Effector memory CD4-positive, alpha-beta T cell (primary cell): Measurements from ENCODE around the gene PISD.
A peak's percentile ranks its signal among the peaks of the same experiment; 100 is the strongest.
"Not testable (repeated sequence)": the region's sequence is repeated elsewhere in the genome, so short reads cannot be mapped to it uniquely, and the experiment has no call there.

Source experiments
- DNase-seq, 3 donors: peaks; one replicate each; pipeline ENCODE4 v3.0.0-alpha.2; 2020
- H3K27ac ChIP-seq: 2 replicates; pipeline ENCODE4 v1.7.0; 2013; ENCODE audit warnings: mild to moderate bottlenecking, low read length, moderate library complexity; ENCODE audit not compliant: insufficient read depth, poor library complexity, severe bottlenecking
- H3K27me3 ChIP-seq: replicated peaks from 2 replicates; pipeline ENCODE4 v1.7.0; 2013; ENCODE audit warnings: mild to moderate bottlenecking, low read length; ENCODE audit not compliant: insufficient read depth, control insufficient read depth, poor library complexity, severe bottlenecking
- H3K36me3 ChIP-seq: 2 replicates; pipeline ENCODE4 v1.7.0; 2013; ENCODE audit warnings: mild to moderate bottlenecking, low read length, moderate library complexity; ENCODE audit not compliant: control insufficient read depth, insufficient read depth
- H3K4me1 ChIP-seq: 2 replicates; pipeline ENCODE4 v1.7.0; 2013; ENCODE audit warnings: low read length, mild to moderate bottlenecking; ENCODE audit not compliant: control insufficient read depth, insufficient read depth, poor library complexity, severe bottlenecking
- H3K4me3 ChIP-seq: 2 replicates; pipeline ENCODE4 v1.7.0; 2013; ENCODE audit warnings: low read length, low read depth, mild to moderate bottlenecking; ENCODE audit not compliant: insufficient read depth, poor library complexity, severe bottlenecking
- H3K9me3 ChIP-seq: 2 replicates; pipeline ENCODE4 v1.7.0; 2013; ENCODE audit warnings: mild to moderate bottlenecking, low read length, moderate library complexity; ENCODE audit not compliant: control insufficient read depth
- total RNA-seq, 3 donors: gene quantifications; one replicate each; lab custom pipeline; 2026; lab: John Stamatoyannopoulos, UW

PISD gene
- total RNA-seq: 20.2 to 32.1 (median 29.1) reads per million in 3 donors

DNA sequence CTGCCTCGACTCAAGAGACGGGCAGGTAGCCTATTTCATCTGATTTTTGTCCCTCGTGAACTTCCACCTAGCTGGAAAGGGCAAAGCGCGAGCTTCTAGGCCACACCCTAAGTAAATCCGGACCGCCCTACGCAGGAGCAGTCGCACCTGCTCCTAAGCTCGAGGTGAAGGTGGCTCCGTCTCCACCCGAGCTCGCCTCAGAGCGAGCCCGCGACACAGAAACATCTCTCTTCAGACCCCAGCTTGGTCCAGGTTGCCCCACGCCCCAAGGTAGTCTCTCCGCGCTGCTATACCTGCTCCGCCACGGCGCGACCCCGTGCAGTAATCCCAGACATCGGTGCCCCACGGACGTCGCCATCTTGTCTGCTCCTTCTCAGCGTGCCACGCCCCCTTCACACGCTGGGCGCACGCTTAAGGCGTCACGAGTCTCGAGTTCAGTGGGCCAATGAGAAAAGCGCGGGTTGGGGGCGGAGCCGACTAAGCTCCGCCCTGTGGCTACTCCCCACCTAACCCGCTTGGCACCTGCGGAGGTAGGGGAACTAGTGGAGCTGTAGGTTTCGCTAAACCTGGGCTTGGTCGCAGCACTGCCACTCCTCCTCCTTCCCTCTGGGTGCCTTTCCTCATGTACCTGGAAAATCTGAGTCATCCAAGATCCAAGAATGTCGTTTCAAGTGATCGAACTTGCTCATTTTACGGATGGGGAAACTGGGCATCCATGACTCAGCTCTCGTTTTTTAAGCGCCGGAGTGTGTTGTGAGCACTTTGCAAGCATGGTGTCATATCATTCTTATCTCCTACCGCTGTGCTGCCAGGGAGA lies at the start of gene PISD:
TSS of gene PISD (minus strand) at position 365 of the 817 bp plus-strand sequence. CDS start at position 358, 7 bp downstream.
- peak within 1 kb of the TSS; percentile 97 for H3K4me3 ChIP-seq
- peak; percentile 91 to 95 (median 94) for DNase-seq
- no peaks in the 10 kb centered on the region for H3K9me3 ChIP-seq
- peaks cover 9% of the 10 kb centered on the region for H3K4me1 ChIP-seq
- H3K27ac ChIP-seq: peak within 1 kb of the TSS; percentile 73
- H3K36me3 ChIP-seq: no peaks in the 10 kb centered on the region
- no peaks in the 10 kb centered on the region for H3K27me3 ChIP-seq

DNA sequence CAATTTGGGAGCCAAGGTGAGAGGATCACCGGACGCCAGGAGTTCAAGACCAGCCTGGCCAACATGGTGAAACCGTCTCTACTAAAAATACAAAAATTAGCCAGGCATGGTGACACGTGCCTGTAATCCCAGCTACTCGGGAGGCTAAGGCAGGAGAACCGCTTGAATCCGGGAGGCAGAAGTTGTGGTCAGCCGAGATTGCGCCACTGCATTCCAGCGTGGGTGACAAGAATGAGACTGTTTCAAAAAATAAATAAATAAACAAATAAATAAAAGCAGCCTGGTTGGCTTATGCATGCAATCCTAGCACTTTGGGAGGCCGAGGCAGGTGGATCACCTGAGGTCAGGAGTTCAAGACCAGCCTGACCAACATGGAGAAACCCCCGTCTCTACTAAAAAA lies 49.2 kb upstream of the PISD start:
- H3K27ac ChIP-seq, DNase-seq: not testable (repeated sequence)

DNA sequence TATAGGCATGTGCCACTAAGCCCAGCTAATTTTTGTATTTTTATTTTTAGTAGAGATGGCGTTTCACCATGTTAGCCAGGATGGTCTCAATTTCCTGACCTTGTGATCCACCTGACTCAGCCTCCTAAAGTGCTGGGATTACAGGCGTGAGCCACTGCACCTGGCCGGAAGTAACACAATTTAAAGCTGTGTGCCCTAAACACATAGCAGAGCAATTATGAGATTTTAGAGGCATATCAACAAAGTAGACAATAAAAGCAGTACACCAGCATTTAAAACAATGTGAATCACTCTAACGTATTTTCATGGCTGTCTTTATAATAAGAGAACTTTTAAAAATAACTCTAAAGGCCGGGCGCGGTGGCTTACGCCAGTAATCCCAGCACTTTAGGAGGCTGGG lies 45.5 kb upstream of the PISD start:
- peaks cover 22% of the 10 kb centered on the region for H3K36me3 ChIP-seq
- no peak overlapping the region for H3K27ac ChIP-seq
- H3K4me1 ChIP-seq: no peaks in the 10 kb centered on the region
- H3K27me3 ChIP-seq: no peaks in the 10 kb centered on the region
- no peaks in the 10 kb centered on the region for H3K9me3 ChIP-seq
- no peak overlapping the region for H3K4me3 ChIP-seq
- no peak for DNase-seq

More for the DNA sequence above, 49.2 kb upstream of the PISD start:
- not testable (repeated sequence) for H3K4me3 ChIP-seq, H3K4me1 ChIP-seq, H3K9me3 ChIP-seq, H3K27me3 ChIP-seq
- peaks cover 39% of the 10 kb centered on the region for H3K36me3 ChIP-seq

DNA sequence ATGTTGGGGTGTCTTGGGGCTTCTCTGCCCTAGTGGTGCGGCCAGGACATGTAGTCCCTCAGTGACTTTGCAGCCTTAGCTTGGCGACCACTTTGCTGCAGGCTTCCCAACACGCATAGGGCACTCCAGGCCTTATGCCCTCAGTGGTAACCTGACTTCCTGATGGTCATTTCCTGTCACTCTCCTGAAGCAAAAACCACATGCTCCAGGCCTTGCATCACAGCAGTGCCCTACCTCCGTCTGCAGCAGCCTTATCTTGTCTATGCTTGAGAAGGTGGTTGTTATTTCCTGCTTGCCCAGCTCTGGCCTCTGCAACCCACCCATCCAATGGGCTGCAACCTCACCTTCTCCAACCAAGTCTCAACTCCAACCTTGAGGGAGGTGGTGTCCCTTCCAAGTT lies 33.4 kb upstream of the PISD start:
- Histone ChIP-seq H3K4me3 (no peak overlapping the region), H3K36me3 (peaks cover 31% of the 10 kb centered on the region), H3K4me1 (no peaks in the 10 kb centered on the region), H3K27me3 (no peaks in the 10 kb centered on the region), H3K27ac (no peak overlapping the region), H3K9me3 (no peaks in the 10 kb centered on the region)
- DNase-seq: no peak

DNA sequence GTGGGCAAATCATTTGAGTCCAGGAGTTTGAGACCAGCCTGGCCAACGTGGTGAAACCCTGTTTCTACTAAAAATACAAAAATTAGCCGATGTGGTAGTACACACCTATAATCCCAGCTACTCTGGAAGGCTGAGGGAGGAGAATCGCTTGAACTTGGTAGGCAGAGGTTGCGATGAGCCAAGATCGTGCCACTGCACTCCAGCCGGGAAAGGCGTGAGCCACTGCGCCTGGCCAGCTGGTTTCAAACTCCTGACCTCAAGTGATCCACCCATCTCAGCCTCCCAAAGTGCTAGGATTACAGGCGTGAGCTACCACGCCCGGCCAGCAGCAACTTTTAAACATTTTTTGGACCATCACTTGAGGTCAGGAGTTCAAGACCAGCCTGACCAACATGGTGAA lies 32.0 kb upstream of the PISD start:
- H3K27me3 ChIP-seq, DNase-seq, H3K9me3 ChIP-seq, H3K4me3 ChIP-seq, H3K27ac ChIP-seq, H3K4me1 ChIP-seq: not testable (repeated sequence)
- H3K36me3 ChIP-seq: peaks cover 27% of the 10 kb centered on the region

DNA sequence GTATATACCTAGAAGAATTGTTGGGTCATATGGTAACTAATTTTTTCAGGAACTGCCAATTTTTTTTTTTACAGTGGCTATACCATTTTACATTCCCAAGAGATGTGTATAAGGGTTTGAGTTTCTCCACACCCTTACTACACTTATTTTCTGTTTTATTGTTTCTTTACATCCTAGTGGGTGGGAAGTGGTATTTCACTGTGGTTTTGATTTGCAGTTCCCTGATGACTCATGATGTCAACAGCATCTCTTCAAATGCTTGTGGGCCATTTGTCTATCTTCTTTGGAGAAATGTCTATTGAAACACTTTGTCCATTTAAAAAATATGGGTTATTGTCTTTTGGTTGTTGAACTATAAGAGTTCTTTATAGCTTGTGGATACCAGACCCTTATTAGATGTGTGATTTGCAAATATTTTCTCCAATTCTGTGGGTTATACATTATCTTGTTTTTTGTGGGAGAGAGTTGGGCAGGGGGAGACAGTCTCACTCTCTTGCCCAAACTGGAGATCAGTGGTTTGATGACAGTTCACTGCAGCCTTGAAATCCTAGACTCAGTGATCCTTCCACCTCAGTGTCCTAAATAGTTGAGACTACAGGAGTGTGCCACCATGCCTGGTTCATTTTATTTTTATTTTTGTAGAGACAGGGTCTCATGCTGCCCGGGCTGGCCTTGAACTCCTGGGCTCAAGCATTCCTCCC lies 30.3 kb upstream of the PISD start:
- Histone ChIP-seq H3K4me1 (no peaks in the 10 kb centered on the region), H3K9me3 (no peaks in the 10 kb centered on the region), H3K4me3 (no peak overlapping the region), H3K27ac (no peak overlapping the region), H3K36me3 (peaks cover 26% of the 10 kb centered on the region), H3K27me3 (no peaks in the 10 kb centered on the region)
- no peak for DNase-seq

DNA sequence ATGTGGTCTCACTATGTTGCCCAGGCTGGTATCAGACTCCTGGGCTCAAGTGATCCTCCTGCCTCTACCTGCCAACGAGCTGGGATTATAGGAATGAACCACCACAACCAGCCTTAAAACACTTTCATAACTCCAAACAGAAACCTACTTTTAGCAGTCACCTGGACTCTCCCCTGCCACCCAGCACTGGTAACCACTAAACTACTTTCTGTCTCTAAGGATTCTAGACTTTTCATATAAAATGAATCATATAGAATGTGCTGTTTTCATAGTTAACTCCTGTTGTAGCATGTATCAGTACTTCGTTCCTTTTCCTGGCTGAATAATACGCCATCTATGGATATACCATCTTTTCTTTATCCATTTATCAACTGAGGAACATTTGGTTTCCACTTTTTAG lies 29.4 kb upstream of the PISD start:
- no peaks in the 10 kb centered on the region for H3K4me1 ChIP-seq
- H3K27me3 ChIP-seq: no peaks in the 10 kb centered on the region
- peaks cover 23% of the 10 kb centered on the region for H3K36me3 ChIP-seq
- no peak overlapping the region for H3K27ac ChIP-seq
- H3K9me3 ChIP-seq: no peaks in the 10 kb centered on the region
- no peak overlapping the region for H3K4me3 ChIP-seq
- DNase-seq: no peak

DNA sequence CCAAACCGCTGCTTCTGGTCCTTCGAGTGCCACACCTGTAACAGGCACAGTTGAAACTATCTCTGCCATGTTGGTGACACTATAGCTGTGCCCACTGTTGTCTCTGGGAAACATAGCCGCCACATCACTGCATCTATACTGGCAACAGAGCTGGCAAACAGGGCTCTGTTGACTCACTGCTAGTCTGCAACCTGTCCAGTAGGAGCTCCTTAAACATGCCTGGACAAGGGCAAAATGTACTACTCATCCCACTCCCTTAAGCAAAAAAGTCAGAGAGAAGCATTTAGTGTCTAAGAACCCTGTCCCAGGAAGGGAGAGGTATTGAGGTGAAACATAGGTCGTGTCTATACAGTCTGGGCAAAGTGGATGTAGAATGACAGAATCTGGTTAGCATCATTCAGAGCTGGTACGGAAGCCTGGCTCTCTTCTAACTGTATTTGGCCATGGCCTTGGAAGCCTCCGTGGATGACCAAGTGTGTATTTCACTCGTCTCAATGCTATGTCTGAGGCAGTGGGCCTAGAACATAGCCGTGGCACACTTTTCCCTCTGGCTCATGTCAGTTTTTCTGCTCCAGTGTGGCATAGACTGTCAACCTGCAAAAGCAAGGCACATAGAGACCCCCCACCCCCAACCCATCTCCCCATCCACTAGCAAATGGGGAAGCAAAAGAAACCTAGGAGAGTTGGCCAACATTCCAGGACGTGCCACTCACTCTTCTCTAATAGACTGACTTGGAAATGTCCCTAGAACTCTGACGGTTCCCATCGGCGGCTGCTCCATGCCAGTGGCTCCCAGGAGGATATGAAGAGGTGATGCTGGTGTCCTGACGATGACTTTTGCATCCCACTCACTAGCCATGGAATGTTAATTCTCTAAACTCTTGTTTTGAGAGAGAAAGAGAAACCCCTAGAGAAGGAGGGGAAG lies 21.4 kb upstream of the PISD start:
- Histone ChIP-seq H3K4me3 (no peak overlapping the region), H3K27ac (no peak overlapping the region), H3K4me1 (no peaks in the 10 kb centered on the region), H3K9me3 (no peaks in the 10 kb centered on the region), H3K36me3 (peaks cover 22% of the 10 kb centered on the region), H3K27me3 (no peaks in the 10 kb centered on the region)
- DNase-seq: no peak

DNA sequence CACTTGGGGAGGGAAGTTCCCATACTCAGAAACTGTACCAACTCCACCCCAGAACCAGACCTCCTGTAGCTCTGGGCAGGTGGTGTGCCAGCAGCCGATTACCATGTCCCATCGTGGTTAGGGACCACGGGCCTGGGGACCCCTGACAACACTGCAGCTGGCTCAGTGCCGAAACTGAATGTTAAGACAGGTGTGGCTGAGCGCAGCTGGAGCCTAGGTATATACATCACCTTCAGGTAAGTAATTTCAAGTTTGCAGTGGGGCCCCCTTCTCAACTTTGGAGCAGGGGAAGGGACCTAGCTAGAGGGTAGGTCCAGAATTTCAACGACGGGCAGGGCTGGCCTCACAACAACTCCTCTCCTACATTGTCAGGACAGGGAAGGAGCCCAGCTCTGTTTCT lies 20.7 kb upstream of the PISD start:
- H3K9me3 ChIP-seq: no peaks in the 10 kb centered on the region
- no peaks in the 10 kb centered on the region for H3K27me3 ChIP-seq
- DNase-seq: no peak
- H3K36me3 ChIP-seq: peaks cover 22% of the 10 kb centered on the region
- H3K4me3 ChIP-seq: no peak overlapping the region
- no peak overlapping the region for H3K27ac ChIP-seq
- no peaks in the 10 kb centered on the region for H3K4me1 ChIP-seq
